Activated B cell treated with CpG ODN at 0.5 μM for 24 hours (primary cell): ENCODE measurements around the gene SPATA2. TPM values are rescaled to one million over a fixed set of nuclear protein-coding genes. Genes with fewer than 3 reads are reported as not detected.

Source experiments
- ATAC-seq: fragments of 200-7000 bp; cut with Tn5 transposase; one replicate; pipeline ENCODE4 v1.10.0; 2021; ENCODE audit warnings: low read depth, mild to moderate bottlenecking, moderate library complexity
- CTCF ChIA-PET: fragments of 350-600 bp; sonication (Branson Sonifier 250); formaldehyde crosslinking; loops from one replicate; lab custom pipeline; 2021; ENCODE audit warnings: antibody characterized with exemption; lab: Charles Lee
- POLR2A ChIA-PET: fragments of 350-600 bp; sonication (Branson Sonifier 250); formaldehyde crosslinking; loops from one replicate; lab custom pipeline; 2021; ENCODE audit warnings: antibody characterized with exemption; lab: Charles Lee
- DNase-seq: peaks from one replicate; pipeline ENCODE4 v3.0.0; 2022
- H3K27ac Mint-ChIP-seq: one replicate; pipeline ENCODE4 v1.8.0; 2020; ENCODE audit warnings: mixed read lengths
- H3K27me3 Mint-ChIP-seq: one replicate; pipeline ENCODE4 v1.8.0; 2021; ENCODE audit warnings: mixed read lengths
- H3K36me3 Mint-ChIP-seq: one replicate; pipeline ENCODE4 v1.8.0; 2021; ENCODE audit warnings: low read depth, mixed read lengths
- H3K4me1 Mint-ChIP-seq: one replicate; pipeline ENCODE4 v1.8.0; 2021; ENCODE audit warnings: mixed read lengths
- H3K4me3 Mint-ChIP-seq: one replicate; pipeline ENCODE4 v1.8.0; 2020; ENCODE audit warnings: mild to moderate bottlenecking, mixed read lengths
- H3K9me3 Mint-ChIP-seq: one replicate; pipeline ENCODE4 v1.8.0; 2020; ENCODE audit warnings: mixed read lengths
- intact Hi-C: fragments of 100-400 bp; cut with micrococcal nuclease; formaldehyde crosslinking; loops from one replicate; pipeline ENCODE4 v1.15.1; 2024
- total RNA-seq: library from RNA; stranded (reverse); gene quantifications from 2 replicates; pipeline ENCODE4 v1.2.3, GENCODE V29; 2022
- TF ChIP-seq, protein P1 (sequence below): fragments of 200-600 bp; IDR thresholded peaks from one replicate; pipeline ENCODE4 v1.8.0; 2022; ENCODE audit warnings: antibody characterized with exemption, mild to moderate bottlenecking

SPATA2 gene
- total RNA-seq, 1 donor from 2014 or later: 9.4 TPM

DNA sequence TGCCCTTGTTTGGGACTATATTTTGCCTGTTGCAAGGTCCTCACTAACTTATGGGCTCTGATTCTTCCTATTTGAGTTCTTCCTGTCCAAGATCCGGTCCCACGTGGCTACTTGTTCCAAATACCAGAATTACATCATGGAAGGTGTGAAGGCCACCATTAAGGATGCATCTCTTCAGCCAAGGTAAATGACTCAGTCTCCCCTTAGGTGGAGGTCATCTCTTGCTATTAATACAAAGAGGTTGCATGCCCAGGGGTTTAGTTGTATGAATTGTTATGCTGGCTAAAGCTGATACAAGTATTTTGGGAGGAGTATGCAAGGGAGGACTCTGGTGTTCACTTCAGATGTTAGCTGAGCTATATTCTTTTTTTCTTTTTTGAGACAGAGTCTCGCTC is 30.0 kb upstream of the SPATA2 start:
- Mint-ChIP-seq H3K9me3 (no peaks in the 10 kb centered on the region), H3K27me3 (no peaks in the 10 kb centered on the region), H3K4me3 (no peak overlapping the region), H3K4me1 (peaks cover 9% of the 10 kb centered on the region), H3K36me3 (peaks cover 79% of the 10 kb centered on the region), H3K27ac (no peak overlapping the region)
- ATAC-seq: no peak
- TF ChIP-seq, protein P1, sequence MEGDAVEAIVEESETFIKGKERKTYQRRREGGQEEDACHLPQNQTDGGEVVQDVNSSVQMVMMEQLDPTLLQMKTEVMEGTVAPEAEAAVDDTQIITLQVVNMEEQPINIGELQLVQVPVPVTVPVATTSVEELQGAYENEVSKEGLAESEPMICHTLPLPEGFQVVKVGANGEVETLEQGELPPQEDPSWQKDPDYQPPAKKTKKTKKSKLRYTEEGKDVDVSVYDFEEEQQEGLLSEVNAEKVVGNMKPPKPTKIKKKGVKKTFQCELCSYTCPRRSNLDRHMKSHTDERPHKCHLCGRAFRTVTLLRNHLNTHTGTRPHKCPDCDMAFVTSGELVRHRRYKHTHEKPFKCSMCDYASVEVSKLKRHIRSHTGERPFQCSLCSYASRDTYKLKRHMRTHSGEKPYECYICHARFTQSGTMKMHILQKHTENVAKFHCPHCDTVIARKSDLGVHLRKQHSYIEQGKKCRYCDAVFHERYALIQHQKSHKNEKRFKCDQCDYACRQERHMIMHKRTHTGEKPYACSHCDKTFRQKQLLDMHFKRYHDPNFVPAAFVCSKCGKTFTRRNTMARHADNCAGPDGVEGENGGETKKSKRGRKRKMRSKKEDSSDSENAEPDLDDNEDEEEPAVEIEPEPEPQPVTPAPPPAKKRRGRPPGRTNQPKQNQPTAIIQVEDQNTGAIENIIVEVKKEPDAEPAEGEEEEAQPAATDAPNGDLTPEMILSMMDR: no peak
- DNase-seq: no peak
- ChIA-PET POLR2A (no interaction called here), CTCF (no interaction called here)
- intact Hi-C loops: no loop called here

DNA sequence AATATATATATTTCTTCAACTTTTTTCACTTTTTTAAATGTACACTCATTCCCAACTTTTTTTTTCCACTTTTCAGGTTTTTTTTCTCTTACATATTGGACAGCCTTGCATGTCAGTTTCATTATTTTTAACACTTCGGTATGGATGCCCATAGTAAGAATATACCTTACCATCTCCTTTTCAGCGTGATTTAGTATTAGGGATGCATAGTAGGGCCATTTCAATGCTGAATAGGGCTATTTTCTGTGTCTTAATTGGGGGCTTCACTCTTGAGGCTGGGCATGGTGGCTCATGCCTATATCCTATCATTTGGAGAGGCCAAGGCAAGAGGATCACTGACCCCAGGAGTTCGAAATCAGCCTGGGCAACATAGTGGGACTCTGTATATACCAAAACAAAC is 27.6 kb upstream of the SPATA2 start:
- Mint-ChIP-seq H3K4me1 (peaks cover 30% of the 10 kb centered on the region), H3K27ac (no peak overlapping the region), H3K9me3 (no peaks in the 10 kb centered on the region), H3K27me3 (no peaks in the 10 kb centered on the region), H3K4me3 (no peak overlapping the region), H3K36me3 (peaks cover 73% of the 10 kb centered on the region)
- DNase-seq (no peak), ATAC-seq (no peak)
- intact Hi-C loops: no loop called here
- POLR2A ChIA-PET: interaction anchor here (0.7 kb wide), 1 partner anchor 257 kb away, joined by 4 read pairs; no protein-coding TSS in a partner anchor
- CTCF ChIA-PET: no interaction called here
- TF ChIP-seq, protein P1: no peak

DNA sequence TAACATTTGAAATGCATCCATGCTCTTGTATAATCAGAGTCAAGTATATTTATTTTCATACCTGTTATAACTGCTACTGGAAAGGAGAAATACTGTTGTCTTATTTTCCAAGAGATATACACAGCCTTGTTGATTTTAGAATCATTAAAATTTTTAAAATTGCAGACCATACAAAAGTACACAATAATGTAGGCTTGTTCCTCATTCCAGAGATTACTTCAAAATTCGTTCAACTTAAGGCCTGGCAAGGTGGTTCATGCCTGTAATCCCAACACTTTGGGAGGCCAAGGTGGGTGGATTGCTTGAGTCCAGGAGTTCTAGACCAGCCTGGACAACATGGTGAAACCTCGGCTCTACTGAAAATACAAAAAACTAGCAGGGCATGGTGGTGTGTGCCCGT is 27.0 kb upstream of the SPATA2 start:
- Mint-ChIP-seq H3K4me1 (peaks cover 36% of the 10 kb centered on the region), H3K36me3 (peaks cover 71% of the 10 kb centered on the region), H3K9me3 (no peaks in the 10 kb centered on the region), H3K27me3 (no peaks in the 10 kb centered on the region), H3K4me3 (no peak overlapping the region), H3K27ac (no peak overlapping the region)
- no peak for DNase-seq
- TF ChIP-seq, protein P1: no peak
- ChIA-PET POLR2A (no interaction called here), CTCF (no interaction called here)
- intact Hi-C loops: no loop called here
- no peak for ATAC-seq

DNA sequence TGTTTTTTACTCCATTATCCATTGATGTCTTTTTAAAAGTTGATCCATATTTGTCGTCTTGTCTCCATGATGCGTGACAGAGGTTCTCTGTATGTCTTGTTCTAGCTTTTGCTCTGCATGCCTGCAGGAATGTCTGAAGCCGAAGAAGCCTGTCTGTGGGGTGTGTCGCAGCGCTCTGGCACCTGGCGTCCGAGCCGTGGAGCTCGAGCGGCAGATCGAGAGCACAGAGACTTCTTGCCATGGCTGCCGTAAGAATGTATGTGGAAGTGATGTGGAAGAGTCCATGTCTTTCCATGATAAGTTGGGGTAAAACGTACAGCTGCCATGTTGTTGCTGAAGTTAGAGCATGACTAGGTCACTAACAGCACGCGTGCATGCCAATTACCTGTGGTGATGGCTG is 26.1 kb upstream of the SPATA2 start:
- H3K4me1 Mint-ChIP-seq: peaks cover 43% of the 10 kb centered on the region
- ATAC-seq: no peak

More for the DNA sequence above, 26.1 kb upstream of the SPATA2 start:
- no peaks in the 10 kb centered on the region for H3K9me3 Mint-ChIP-seq
- H3K36me3 Mint-ChIP-seq: peaks cover 67% of the 10 kb centered on the region
- POLR2A ChIA-PET: no interaction called here
- intact Hi-C loops: no loop called here
- no peak overlapping the region for H3K27ac Mint-ChIP-seq
- no peaks in the 10 kb centered on the region for H3K27me3 Mint-ChIP-seq
- CTCF ChIA-PET: no interaction called here
- no peak for DNase-seq
- no peak overlapping the region for H3K4me3 Mint-ChIP-seq
- TF ChIP-seq, protein P1: no peak
